Measurements from ENCODE around the gene PCDH17.

DNA sequence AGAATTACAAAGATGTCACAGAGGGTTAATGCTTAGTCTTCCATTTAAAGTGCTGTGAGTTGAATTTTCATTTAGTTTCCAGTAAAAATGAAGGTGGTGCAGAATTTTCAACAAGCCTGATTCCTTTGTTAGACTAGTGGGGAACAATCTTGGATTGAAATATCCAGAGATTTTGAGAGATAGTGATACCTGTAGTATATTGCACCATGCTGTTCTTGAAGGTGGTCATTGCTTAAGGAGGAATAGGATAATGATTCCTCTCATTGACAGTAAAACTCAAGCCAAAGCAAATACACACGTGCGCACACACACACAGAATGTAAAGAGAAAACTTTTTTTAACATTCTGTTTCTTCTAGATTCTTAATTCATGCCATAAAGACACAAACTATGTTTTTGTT is 5.3 kb downstream of the PCDH17 start:
- TF ChIP-seq, protein P1, sequence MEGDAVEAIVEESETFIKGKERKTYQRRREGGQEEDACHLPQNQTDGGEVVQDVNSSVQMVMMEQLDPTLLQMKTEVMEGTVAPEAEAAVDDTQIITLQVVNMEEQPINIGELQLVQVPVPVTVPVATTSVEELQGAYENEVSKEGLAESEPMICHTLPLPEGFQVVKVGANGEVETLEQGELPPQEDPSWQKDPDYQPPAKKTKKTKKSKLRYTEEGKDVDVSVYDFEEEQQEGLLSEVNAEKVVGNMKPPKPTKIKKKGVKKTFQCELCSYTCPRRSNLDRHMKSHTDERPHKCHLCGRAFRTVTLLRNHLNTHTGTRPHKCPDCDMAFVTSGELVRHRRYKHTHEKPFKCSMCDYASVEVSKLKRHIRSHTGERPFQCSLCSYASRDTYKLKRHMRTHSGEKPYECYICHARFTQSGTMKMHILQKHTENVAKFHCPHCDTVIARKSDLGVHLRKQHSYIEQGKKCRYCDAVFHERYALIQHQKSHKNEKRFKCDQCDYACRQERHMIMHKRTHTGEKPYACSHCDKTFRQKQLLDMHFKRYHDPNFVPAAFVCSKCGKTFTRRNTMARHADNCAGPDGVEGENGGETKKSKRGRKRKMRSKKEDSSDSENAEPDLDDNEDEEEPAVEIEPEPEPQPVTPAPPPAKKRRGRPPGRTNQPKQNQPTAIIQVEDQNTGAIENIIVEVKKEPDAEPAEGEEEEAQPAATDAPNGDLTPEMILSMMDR (IDR thresholded peaks at IDR 0.05; ENCODE audit: control extremely low read depth in 1 of 3, insufficient read depth in 1 of 3, low read depth in 1 of 3, low read length in 3 of 3): no peak
- TF ChIP-seq EZH2 (IDR thresholded peaks at IDR 0.05; ENCODE audit: low read depth, low read length, severe bottlenecking): no peak
- no peak for TF ChIP-seq RXRA (IDR thresholded peaks at IDR 0.05; ENCODE audit: insufficient read depth, low read depth, low read length)
- no peak for TF ChIP-seq ZNF274 (IDR thresholded peaks at IDR 0.05; ENCODE audit: borderline replicate concordance, extremely low read depth, low read length)
- no peak for TF ChIP-seq POLR2AphosphoS5 (IDR thresholded peaks at IDR 0.05; ENCODE audit: low read depth, low read length)
- no peak for TF ChIP-seq EP300 (IDR thresholded peaks at IDR 0.05; ENCODE audit: borderline replicate concordance in 1 of 2, low read depth in 2 of 2, low read length in 2 of 2)
- TF ChIP-seq POLR2A (IDR thresholded peaks at IDR 0.05; ENCODE audit: control extremely low read depth in 1 of 2, low read depth in 2 of 2, low read length in 2 of 2): no peak

Data from H1 (cell line).